Muscle layer of duodenum (tissue), 2 donors: Measurements from ENCODE around the gene PCGF6.
A peak's percentile ranks its signal among the peaks of the same experiment; 100 is the strongest.

Experiments
- H3K27ac ChIP-seq: one replicate; pipeline ENCODE4 v1.7.0; 2013; ENCODE audit warnings: mild to moderate bottlenecking, low read length
- H3K27me3 ChIP-seq: one replicate; pipeline ENCODE4 v1.7.0; 2013; ENCODE audit warnings: low read depth, mild to moderate bottlenecking, control low read depth, low read length
- H3K36me3 ChIP-seq, 2 donors: one replicate each; pipeline ENCODE4 v1.7.0; 2013; ENCODE audit warnings: low read length in 2 of 2, control low read depth in 1 of 2, mild to moderate bottlenecking in 1 of 2; ENCODE audit not compliant: insufficient read depth in 2 of 2, control insufficient read depth in 1 of 2
- H3K4me1 ChIP-seq, 2 donors: one replicate each; pipeline ENCODE4 v1.7.0; 2013; ENCODE audit warnings: low read length in 2 of 2, mild to moderate bottlenecking in 2 of 2, control low read depth in 1 of 2, moderate library complexity in 1 of 2; ENCODE audit not compliant: insufficient read depth in 2 of 2, control insufficient read depth in 1 of 2
- H3K4me3 ChIP-seq, 2 donors: one replicate each; pipeline ENCODE4 v1.7.0; 2013; ENCODE audit warnings: low read length in 2 of 2, low read depth in 1 of 2, mild to moderate bottlenecking in 1 of 2
- H3K9me3 ChIP-seq, 2 donors: one replicate each; pipeline ENCODE4 v1.7.0; 2013; ENCODE audit warnings: low read length in 2 of 2, control low read depth in 1 of 2, mild to moderate bottlenecking in 1 of 2; ENCODE audit not compliant: control insufficient read depth in 1 of 2
- donor health status: healthy.

The PCGF6 gene, protein sequence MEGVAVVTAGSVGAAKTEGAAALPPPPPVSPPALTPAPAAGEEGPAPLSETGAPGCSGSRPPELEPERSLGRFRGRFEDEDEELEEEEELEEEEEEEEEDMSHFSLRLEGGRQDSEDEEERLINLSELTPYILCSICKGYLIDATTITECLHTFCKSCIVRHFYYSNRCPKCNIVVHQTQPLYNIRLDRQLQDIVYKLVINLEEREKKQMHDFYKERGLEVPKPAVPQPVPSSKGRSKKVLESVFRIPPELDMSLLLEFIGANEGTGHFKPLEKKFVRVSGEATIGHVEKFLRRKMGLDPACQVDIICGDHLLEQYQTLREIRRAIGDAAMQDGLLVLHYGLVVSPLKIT

DNA sequence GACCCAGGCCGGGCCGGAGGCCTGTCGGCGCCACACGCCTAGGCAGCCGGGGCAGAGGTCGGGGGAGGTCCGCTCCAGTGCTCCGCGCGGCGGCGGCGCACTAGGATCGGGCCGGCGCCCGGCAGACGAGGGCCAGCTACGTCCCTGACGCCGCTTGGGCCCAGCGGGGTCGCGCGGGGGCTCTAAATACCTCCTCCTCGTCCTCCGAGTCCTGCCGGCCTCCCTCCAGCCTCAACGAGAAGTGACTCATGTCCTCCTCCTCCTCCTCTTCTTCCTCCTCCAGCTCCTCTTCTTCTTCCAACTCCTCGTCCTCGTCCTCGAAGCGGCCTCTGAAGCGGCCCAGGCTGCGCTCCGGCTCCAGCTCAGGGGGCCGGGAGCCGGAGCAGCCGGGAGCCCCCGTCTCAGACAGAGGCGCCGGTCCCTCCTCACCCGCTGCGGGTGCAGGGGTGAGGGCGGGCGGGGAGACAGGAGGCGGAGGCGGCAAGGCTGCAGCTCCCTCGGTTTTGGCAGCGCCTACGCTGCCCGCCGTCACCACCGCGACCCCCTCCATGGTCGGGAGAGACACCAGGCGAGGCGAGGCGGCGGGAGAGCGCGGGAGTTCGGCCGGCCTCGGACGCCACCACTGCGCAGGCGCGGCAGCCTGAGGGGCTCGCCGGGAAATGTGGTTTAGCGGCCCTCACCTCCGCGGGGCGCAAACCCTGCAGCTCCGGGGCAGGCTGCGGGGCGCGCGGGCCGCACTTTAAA lies at the start of gene PCGF6:
Gene PCGF6 (minus strand): TSS at position 624 of the 744 bp plus-strand sequence. CDS start 74 bp downstream, at position 550.
- Histone ChIP-seq H3K4me1 (no peaks in the 10 kb centered on the region), H3K4me3 (peak within 1 kb of the TSS; percentile 70 to 81), H3K36me3 (peaks cover 11 to 13% of the 10 kb centered on the region in 2 donors), H3K27ac (no peak within 1 kb of the TSS), H3K27me3 (no peaks in the 10 kb centered on the region), H3K9me3 (no peaks in the 10 kb centered on the region)

DNA sequence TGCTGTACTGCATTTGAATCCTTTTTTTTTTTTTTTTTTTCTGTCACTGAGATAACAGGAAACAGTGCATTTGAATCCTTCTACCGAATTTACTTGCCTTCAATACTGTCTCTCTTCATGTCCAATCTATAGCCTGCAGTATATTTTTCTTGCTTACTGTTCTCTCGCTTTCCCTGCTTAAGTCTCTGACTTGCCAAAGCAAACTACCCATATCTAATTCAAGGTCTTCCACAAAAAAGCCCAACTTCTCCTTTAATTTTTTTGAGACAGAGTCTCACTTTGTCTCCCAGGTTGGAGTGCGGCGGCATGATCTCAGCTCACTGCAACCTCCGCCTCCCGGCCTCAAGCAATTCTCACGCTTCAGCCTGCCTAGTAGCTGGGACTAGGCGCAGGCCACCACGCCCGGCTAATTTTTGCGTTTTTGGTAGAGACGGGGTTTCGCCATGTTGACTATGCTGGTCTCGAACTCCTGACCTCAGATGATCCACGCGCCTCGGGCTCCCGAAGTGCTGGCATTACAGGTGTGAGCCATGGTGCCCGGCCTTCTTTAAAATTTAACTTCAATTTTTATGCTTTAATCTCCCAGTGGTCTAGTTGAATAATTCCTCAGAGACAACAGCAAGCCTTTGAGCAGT lies 46.4 kb upstream of the PCGF6 start:
- Histone ChIP-seq H3K27me3 (no peaks in the 10 kb centered on the region), H3K4me1 (peaks cover 13 to 38% of the 10 kb centered on the region in 2 donors), H3K4me3 (peak overlapping the region; percentile 91 to 96), H3K27ac (peak overlapping the region; percentile 94), H3K36me3 (peaks cover 18 to 42% of the 10 kb centered on the region in 2 donors), H3K9me3 (no peaks in the 10 kb centered on the region)

DNA sequence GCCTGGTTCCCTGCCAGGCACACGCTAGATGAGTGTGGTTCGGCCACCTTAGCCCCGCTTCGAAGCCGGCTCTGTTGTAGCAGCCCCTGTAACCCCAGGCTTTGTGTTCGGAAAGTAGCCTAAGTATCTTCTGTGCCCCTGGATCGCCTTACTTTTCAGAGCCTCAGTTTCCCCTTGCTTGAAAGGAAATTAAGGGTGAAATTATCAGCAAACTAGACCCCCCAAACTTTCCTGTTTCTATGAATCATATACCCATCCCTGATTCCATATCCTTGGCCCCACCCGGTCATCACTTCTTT lies 45.8 kb upstream of the PCGF6 start:
- H3K27me3 ChIP-seq: no peaks in the 10 kb centered on the region
- peak overlapping the region; percentile 94 for H3K27ac ChIP-seq
- peak overlapping the region; percentile 91 to 96 for H3K4me3 ChIP-seq
- H3K4me1 ChIP-seq: peaks cover 13 to 38% of the 10 kb centered on the region in 2 donors
- peaks cover 18 to 38% of the 10 kb centered on the region in 2 donors for H3K36me3 ChIP-seq
- H3K9me3 ChIP-seq: no peaks in the 10 kb centered on the region

DNA sequence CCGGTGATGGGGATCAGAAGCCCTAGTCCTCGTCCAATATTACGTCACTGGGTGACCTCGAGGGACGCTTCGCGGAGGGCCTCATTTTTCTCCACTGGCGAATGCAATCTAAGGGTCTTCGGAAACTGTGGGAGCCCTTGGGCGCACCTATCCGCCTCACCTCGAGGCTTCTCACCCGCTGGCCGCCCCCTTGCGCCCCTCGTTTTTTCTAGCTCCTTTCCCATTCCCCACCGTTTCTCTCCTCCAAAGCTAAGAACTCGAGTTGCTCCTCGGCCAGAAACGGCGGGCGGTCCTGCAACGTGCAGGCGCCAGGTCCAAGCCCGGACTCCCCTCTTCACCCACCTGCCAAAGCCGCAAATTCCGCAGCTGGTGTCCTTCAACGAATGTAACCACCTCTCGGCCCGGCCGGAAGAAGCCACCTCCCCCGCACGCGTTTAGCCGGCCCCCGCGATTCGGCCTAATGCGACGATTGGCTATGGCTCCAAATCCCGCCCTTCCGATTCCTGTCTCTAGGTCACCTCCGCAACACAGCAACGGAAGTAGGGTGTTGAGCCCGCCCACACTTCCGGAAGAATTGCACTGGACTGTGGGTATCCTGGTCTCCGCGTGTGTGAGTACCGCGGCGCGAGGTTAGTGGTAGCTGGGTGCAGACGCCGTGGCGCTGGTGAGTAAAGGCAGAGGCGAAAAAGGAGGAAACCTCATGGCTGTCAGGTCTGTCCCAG lies 45.3 kb upstream of the PCGF6 start, which contains the start of the genes ATP5MK and PDCD11:
Gene ATP5MK (minus strand): TSS at position 409 of the 722 bp plus-strand sequence. CDS start 4,018 bp downstream, outside the sequence.
Gene PDCD11 (plus strand): TSS at position 560 of the 722 bp plus-strand sequence. CDS start 1,801 bp downstream, outside the sequence.
- H3K4me3 ChIP-seq: peak within 1 kb of the TSS; percentile 91 to 96
- peaks cover 20 to 32% of the 10 kb centered on the region in 2 donors for H3K36me3 ChIP-seq
- peaks cover 13 to 38% of the 10 kb centered on the region in 2 donors for H3K4me1 ChIP-seq
- H3K9me3 ChIP-seq: no peaks in the 10 kb centered on the region
- no peaks in the 10 kb centered on the region for H3K27me3 ChIP-seq
- peak within 1 kb of the TSS; percentile 94 for H3K27ac ChIP-seq

DNA sequence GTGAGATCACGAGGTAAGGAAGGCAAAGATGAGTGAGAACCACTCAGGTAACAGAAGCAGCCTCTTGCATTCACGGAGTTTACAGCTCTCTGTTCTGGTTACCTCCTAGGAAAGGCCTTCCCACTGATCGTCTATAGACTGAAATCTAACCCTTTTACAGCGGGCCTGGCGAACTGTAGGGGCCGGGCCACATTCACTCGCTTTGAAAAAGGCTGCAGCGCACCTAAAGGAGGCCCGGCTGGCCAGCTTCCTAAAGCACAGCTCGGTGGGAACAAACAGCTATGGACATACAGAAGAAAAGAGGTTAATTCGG lies 44.8 kb upstream of the PCGF6 start:
- Histone ChIP-seq H3K27me3 (no peaks in the 10 kb centered on the region), H3K36me3 (peaks cover 25 to 31% of the 10 kb centered on the region in 2 donors), H3K4me1 (peaks cover 13 to 38% of the 10 kb centered on the region in 2 donors), H3K9me3 (no peaks in the 10 kb centered on the region), H3K4me3 (peak overlapping the region; percentile 91 to 96), H3K27ac (peak overlapping the region; percentile 94)

DNA sequence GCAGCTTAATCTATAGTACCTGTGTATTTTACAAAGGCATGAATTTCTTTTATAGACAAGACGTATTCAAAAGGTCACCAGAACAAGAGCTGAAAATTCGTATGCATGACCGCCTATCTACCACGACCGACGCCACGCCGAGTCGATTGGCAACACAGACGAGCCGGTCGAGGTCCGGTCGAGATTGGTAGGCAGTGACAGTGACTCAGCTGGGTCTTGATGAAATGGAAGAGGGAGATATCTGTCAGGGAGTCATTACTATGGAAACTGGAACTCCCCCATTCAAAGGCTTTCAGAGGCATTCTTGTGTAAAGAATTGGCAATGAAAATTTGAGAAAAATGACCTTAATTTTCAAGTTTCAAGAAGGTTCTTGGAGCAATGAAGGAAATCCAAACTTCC lies 43.2 kb upstream of the PCGF6 start:
- H3K27me3 ChIP-seq: no peaks in the 10 kb centered on the region
- no peaks in the 10 kb centered on the region for H3K9me3 ChIP-seq
- H3K27ac ChIP-seq: no peak overlapping the region
- H3K36me3 ChIP-seq: peaks cover 26 to 31% of the 10 kb centered on the region in 2 donors
- H3K4me3 ChIP-seq: no peak overlapping the region
- peaks cover 13 to 38% of the 10 kb centered on the region in 2 donors for H3K4me1 ChIP-seq

DNA sequence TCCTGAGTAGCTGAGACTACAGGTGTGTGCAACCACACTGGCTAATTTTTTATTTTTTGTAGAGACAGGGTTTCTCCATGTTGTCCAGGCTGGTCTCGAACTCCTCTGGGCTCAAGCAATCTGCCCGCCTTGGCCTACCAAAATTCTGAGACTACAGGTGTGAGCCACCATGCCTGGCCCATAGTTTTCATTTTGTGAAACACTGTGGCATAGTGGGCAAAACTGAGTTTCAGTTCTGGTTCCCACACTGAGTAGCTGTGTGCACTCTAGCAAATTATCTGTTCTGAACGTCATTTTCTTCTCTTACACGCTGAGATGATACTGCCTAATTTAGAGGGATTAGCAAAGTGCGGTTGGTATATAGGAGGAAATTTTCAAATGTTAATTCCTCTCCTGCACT lies 31.8 kb upstream of the PCGF6 start:
- Histone ChIP-seq H3K9me3 (no peaks in the 10 kb centered on the region), H3K27me3 (no peaks in the 10 kb centered on the region), H3K4me3 (no peak overlapping the region), H3K27ac (no peak overlapping the region), H3K36me3 (peaks cover 12 to 28% of the 10 kb centered on the region in 2 donors), H3K4me1 (no peaks in the 10 kb centered on the region)

DNA sequence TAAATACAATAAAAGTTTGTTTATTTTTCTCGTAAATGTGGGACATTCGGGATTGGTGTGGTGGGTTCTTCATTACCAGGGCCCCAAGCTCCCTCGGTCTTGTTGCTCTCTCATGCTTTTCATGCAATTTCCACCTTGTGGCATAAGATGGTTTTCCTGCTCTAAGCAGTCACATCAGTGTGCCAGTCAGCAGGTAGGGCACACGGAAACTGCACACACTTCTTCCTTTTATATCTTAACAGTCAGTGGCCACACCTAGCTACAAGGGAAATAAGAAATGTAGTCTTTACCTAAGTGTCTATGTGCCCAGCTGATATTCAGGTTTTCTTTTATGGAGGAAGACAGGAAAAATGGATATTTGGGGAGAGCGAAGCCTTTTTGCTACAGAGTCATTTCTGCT lies 23.3 kb upstream of the PCGF6 start:
- peaks cover 0 to 5% of the 10 kb centered on the region in 2 donors for H3K4me1 ChIP-seq
- no peak overlapping the region for H3K27ac ChIP-seq
- peaks cover 20 to 25% of the 10 kb centered on the region in 2 donors for H3K36me3 ChIP-seq
- no peaks in the 10 kb centered on the region for H3K27me3 ChIP-seq
- H3K4me3 ChIP-seq: no peak overlapping the region
- H3K9me3 ChIP-seq: no peaks in the 10 kb centered on the region

DNA sequence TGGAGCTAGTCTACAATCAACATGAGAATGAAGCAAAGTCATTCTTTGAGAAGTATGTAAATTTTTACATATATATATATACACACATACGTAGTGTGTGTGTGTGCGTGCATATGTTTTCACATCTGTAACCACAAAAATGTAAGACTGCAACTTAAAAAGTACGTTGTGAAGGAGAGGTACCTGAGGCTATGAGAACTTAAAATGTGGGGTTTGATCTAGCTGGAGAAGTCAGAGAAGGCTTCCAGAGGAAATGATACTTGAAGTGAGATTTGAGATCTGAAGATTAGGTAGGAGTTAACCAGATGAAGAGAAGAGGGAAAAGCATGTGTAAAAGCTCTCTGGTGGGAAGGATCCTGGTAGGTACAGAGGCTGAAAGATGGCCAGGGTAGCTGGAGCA lies 22.6 kb upstream of the PCGF6 start:
- Histone ChIP-seq H3K4me1 (peaks cover 0 to 11% of the 10 kb centered on the region in 2 donors), H3K27ac (no peak overlapping the region), H3K9me3 (no peaks in the 10 kb centered on the region), H3K27me3 (no peaks in the 10 kb centered on the region), H3K36me3 (peaks cover 20 to 22% of the 10 kb centered on the region in 2 donors), H3K4me3 (no peak overlapping the region)

DNA sequence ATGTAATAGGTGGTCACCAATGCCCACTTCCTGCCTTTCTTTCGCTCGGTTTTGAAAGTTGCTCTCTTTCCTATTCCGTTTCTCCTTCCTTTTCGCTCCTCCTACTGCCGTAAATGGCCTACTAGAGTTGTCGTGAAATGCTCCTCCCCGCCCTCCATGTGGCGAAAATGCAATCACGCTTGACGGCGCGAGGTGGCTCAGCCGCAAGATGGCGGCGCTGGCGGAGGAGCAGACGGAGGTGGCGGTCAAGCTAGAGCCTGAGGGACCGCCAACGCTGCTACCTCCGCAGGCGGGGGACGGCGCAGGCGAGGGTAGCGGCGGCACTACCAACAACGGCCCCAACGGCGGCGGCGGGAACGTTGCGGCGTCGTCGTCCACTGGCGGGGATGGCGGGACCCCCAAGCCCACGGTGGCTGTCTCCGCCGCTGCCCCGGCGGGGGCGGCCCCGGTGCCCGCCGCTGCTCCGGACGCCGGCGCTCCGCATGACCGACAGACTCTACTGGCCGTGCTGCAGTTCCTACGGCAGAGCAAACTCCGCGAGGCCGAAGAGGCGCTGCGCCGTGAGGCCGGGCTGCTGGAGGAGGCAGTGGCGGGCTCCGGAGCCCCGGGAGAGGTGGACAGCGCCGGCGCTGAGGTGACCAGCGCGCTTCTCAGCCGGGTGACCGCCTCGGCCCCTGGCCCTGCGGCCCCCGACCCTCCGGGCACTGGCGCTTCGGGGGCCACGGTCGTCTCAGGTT lies 17.0 kb upstream of the PCGF6 start, which contains the start of gene TAF5:
Gene TAF5 (plus strand): TSS at position 195 of the 737 bp plus-strand sequence. CDS start 14 bp downstream, at position 209.
- H3K4me3 ChIP-seq: peak within 1 kb of the TSS; percentile 65 to 99
- no peaks in the 10 kb centered on the region for H3K27me3 ChIP-seq
- peak within 1 kb of the TSS; percentile 59 for H3K27ac ChIP-seq
- no peaks in the 10 kb centered on the region for H3K36me3 ChIP-seq
- peaks cover 0 to 13% of the 10 kb centered on the region in 2 donors for H3K4me1 ChIP-seq
- H3K9me3 ChIP-seq: no peaks in the 10 kb centered on the region
